Fibroblast of lung (primary cell): ENCODE results near the gene RPUSD2. TPM values are rescaled to one million over a fixed set of nuclear protein-coding genes. Genes with fewer than 3 reads are reported as not detected.

Experiments used
- DNase-seq, 2 donors: peaks; one replicate each; pipeline versions ENCODE4 v3.0.0 to v3.0.0-alpha.2; 2010; ENCODE audit warnings: low read depth in 2 of 2
- H2AFZ ChIP-seq: 2 replicates; pipeline ENCODE4 v1.5.1; 2012; ENCODE audit warnings: low read length, control low read depth, inconsistent platforms
- H3K27ac ChIP-seq: 2 replicates; pipeline ENCODE4 v1.5.1; 2011; ENCODE audit warnings: low read length, control low read depth; ENCODE audit not compliant: insufficient read depth
- H3K27me3 ChIP-seq: 2 replicates; pipeline ENCODE4 v1.5.1; 2011; ENCODE audit warnings: mild to moderate bottlenecking, low read length; ENCODE audit not compliant: control insufficient read depth, insufficient read depth
- H3K36me3 ChIP-seq: 2 replicates; pipeline ENCODE4 v1.5.1; 2011; ENCODE audit warnings: low read length; ENCODE audit not compliant: control insufficient read depth, insufficient read depth
- H3K4me1 ChIP-seq: 2 replicates; pipeline ENCODE4 v1.5.1; 2011; ENCODE audit warnings: low read length; ENCODE audit not compliant: control insufficient read depth, insufficient read depth; ENCODE audit errors: extremely low read depth
- H3K4me2 ChIP-seq: 2 replicates; pipeline ENCODE4 v1.5.1; 2011; ENCODE audit warnings: low read length, control low read depth; ENCODE audit not compliant: insufficient read depth; ENCODE audit errors: extremely low read depth
- H3K4me3 ChIP-seq, 4 experiments: fragments of 200-600 bp in 1 of 4; sonication (generic) in 1 of 4; replicated peaks in 1 of 4; 2 replicates each; pipeline ENCODE4 v1.5.1; 2011 to 2016; ENCODE audit warnings: low read length in 4 of 4, low read depth in 3 of 4, mild to moderate bottlenecking in 3 of 4, control low read depth in 2 of 4, inconsistent platforms in 1 of 4, mixed read lengths in 1 of 4; ENCODE audit not compliant: insufficient read depth in 1 of 4; ENCODE audit errors: control extremely low read depth in 1 of 4
- H3K79me2 ChIP-seq: 2 replicates; pipeline ENCODE4 v1.5.1; 2012; ENCODE audit warnings: mild to moderate bottlenecking, low read length, inconsistent platforms; ENCODE audit not compliant: control insufficient read depth, insufficient read depth
- H3K9ac ChIP-seq: 2 replicates; pipeline ENCODE4 v1.5.1; 2011; ENCODE audit warnings: mild to moderate bottlenecking, low read length, control low read depth; ENCODE audit not compliant: insufficient read depth
- H3K9me3 ChIP-seq: 2 replicates; pipeline ENCODE4 v1.5.1; 2012; ENCODE audit warnings: low read depth, low read length; ENCODE audit not compliant: control insufficient read depth, insufficient read depth
- H4K20me1 ChIP-seq: 2 replicates; pipeline ENCODE4 v1.5.1; 2011; ENCODE audit warnings: low read length; ENCODE audit not compliant: control insufficient read depth, insufficient read depth; ENCODE audit errors: extremely low read depth
- EZH2 ChIP-seq: IDR thresholded peaks from 2 replicates; pipeline ENCODE4 v1.5.1; 2012; ENCODE audit warnings: low read length, control low read depth, mild to moderate bottlenecking; ENCODE audit errors: missing control alignments
- polyA plus RNA-seq, 2 donors: library from polyadenylated mRNA; depleted of rRNA in 1 of 2; stranded (reverse) in 1 of 2; unstranded in 1 of 2; fragments of >200 nt; gene quantifications; 2 replicates each; pipeline ENCODE4 v1.2.1, GENCODE V29; 2011 to 2012; ENCODE audit warnings: missing spikeins in 1 of 2
- total RNA-seq: library from RNA; depleted of rRNA; stranded (reverse); fragments of >200 nt; gene quantifications from 2 replicates; pipeline ENCODE4 v1.2.1, GENCODE V29; 2014
- TF ChIP-seq, protein P1 (sequence below), 2 donors: IDR thresholded peaks in 1 of 2; conservative IDR thresholded peaks in 1 of 2; 1 replicate in 1 of 2; 2 replicates in 1 of 2; pipeline ENCODE4 v1.5.1; 2011 to 2012; ENCODE audit warnings: low read length in 2 of 2, control low read depth in 1 of 2, inconsistent platforms in 1 of 2, low read depth in 1 of 2, mild to moderate bottlenecking in 1 of 2

The RPUSD2 gene
- total and polyA plus RNA-seq, 2 donors (not counting 1 experiment from before 2014, with no cell fraction given) = 4.9 to 11.6 TPM

DNA sequence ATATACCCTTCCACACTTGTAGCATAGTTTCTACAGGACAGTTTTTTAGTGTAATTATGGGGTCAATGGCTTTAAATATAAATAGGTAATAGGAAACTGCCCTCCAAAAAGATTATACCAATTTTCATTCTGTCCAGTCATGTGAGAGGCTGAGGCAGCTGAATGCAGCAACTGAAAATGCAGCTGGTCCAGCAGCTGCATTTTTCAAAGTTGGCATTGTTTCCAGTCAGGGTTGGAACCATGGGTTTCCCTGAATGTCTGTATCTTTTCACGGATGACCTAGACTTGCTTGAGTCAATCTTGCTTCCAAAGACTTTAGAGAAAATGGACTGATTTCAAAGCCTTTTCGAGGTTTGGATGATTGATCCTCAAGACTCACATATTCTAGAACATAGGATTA, 15.1 kb downstream of the RPUSD2 start:
- Histone ChIP-seq H3K4me2 (no peak overlapping the region), H3K4me1 (no peaks in the 10 kb centered on the region), H3K27me3 (no peaks in the 10 kb centered on the region), H3K27ac (no peak overlapping the region), H3K9ac (no peak overlapping the region), H4K20me1 (no peaks in the 10 kb centered on the region), H2AFZ (peak overlapping the region; percentile 39), H3K36me3 (no peaks in the 10 kb centered on the region), H3K9me3 (no peaks in the 10 kb centered on the region), H3K4me3 (no peak overlapping the region), H3K79me2 (no peaks in the 10 kb centered on the region)
- TF ChIP-seq, protein P1, sequence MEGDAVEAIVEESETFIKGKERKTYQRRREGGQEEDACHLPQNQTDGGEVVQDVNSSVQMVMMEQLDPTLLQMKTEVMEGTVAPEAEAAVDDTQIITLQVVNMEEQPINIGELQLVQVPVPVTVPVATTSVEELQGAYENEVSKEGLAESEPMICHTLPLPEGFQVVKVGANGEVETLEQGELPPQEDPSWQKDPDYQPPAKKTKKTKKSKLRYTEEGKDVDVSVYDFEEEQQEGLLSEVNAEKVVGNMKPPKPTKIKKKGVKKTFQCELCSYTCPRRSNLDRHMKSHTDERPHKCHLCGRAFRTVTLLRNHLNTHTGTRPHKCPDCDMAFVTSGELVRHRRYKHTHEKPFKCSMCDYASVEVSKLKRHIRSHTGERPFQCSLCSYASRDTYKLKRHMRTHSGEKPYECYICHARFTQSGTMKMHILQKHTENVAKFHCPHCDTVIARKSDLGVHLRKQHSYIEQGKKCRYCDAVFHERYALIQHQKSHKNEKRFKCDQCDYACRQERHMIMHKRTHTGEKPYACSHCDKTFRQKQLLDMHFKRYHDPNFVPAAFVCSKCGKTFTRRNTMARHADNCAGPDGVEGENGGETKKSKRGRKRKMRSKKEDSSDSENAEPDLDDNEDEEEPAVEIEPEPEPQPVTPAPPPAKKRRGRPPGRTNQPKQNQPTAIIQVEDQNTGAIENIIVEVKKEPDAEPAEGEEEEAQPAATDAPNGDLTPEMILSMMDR (conservative IDR thresholded peaks at IDR 0.05 in 1 of 2, IDR thresholded peaks at IDR 0.05 in 1 of 2; ENCODE audit: low read depth in 1 of 2, low read length in 2 of 2) = no peak
- no peak for TF ChIP-seq EZH2
- DNase-seq = no peak

DNA sequence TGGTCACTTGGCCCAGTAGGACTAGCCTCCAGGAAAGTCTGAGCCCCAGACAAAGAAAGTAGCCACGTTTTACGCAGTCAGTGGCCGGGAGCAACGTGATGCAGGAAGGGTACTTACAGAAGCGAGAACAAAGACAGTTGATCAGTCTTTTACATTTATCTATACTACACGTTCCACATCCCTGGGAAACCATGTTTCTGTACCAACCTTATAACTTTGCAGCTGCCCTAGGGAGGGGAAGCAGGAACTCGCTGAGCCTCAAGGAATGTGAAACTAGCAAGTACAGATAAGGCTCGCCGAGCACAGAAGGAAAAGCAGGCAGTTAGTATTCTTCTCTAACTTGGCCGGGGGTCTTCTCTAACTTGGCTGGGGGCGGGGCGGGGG, 21.6 kb downstream of the RPUSD2 start:
- no peak overlapping the region for H3K4me2 ChIP-seq
- no peak for TF ChIP-seq EZH2
- TF ChIP-seq, protein P1 (conservative IDR thresholded peaks at IDR 0.05 in 1 of 2, IDR thresholded peaks at IDR 0.05 in 1 of 2; ENCODE audit: low read depth in 1 of 2, low read length in 2 of 2) = no peak
- no peaks in the 10 kb centered on the region for H3K4me1 ChIP-seq
- H2AFZ ChIP-seq = peak overlapping the region; percentile 26
- H3K36me3 ChIP-seq = no peaks in the 10 kb centered on the region
- H3K4me3 ChIP-seq = peak overlapping the region in 1 of 4 experiments; percentile 3
- H3K79me2 ChIP-seq = peaks cover 8% of the 10 kb centered on the region
- H3K27ac ChIP-seq = no peak overlapping the region
- H3K9me3 ChIP-seq = no peaks in the 10 kb centered on the region
- DNase-seq = no peak
- no peaks in the 10 kb centered on the region for H4K20me1 ChIP-seq
- no peaks in the 10 kb centered on the region for H3K27me3 ChIP-seq
- H3K9ac ChIP-seq = no peak overlapping the region

DNA sequence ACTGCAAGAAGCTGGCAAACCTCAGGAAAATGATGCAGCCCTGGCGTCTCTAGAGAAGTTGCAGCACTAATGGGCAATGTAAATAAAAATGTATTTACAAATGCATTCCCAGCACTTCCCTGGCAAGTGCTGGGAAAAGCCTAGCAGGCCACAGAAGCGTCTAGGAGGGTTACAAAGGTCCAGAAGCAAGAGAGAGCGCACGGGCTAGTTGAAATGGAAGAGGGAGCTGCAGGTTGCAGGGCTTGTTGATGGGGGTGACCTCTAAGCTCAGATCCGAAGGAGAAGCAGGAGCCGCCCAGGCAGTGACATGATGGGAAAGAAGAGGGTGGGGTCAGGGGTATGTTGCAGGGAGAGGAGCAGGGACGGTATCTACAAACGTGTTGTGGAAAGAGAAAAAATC, 22.3 kb downstream of the RPUSD2 start:
- Histone ChIP-seq H3K79me2 (peaks cover 15% of the 10 kb centered on the region), H2AFZ (no peak overlapping the region), H3K4me3 (no peak overlapping the region), H3K4me1 (no peaks in the 10 kb centered on the region), H3K9ac (no peak overlapping the region), H3K27me3 (no peaks in the 10 kb centered on the region), H3K27ac (no peak overlapping the region), H4K20me1 (no peaks in the 10 kb centered on the region), H3K9me3 (no peaks in the 10 kb centered on the region), H3K4me2 (no peak overlapping the region), H3K36me3 (no peaks in the 10 kb centered on the region)
- no peak for DNase-seq
- TF ChIP-seq, protein P1 (conservative IDR thresholded peaks at IDR 0.05 in 1 of 2, IDR thresholded peaks at IDR 0.05 in 1 of 2; ENCODE audit: low read depth in 1 of 2, low read length in 2 of 2) = no peak
- TF ChIP-seq EZH2 = no peak
